ENCODE measurements around the gene CASQ1.

DNA sequence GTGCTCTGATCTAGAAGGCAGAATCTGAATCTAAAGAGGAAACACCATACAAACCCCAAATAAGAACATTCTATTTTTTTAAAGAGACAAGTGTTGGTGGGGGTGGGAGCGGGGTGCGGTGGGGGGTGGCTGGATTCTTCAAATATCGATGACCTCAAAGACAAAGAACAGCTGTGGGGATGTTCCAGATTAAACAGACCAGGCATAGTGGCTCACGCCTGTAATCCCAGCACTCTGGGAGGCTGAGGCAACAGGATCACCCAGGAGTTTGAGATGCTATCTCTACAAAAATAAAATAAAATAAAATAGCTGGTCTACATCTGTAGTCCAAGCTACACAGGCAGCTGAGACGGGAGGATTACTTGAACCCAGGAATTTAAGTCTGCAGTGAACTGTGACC lies 34.0 kb upstream of the CASQ1 start:
- TF ChIP-seq EZH2 (IDR thresholded peaks at IDR 0.05; ENCODE audit: borderline replicate concordance, low read depth, low read length, severe bottlenecking): no peak
- no peak for TF ChIP-seq MYC (IDR thresholded peaks at IDR 0.05; ENCODE audit: low read depth, low read length)
- no peak for TF ChIP-seq JUN (IDR thresholded peaks at IDR 0.05; ENCODE audit: borderline replicate concordance, insufficient read depth, insufficient read length, low read depth)
- TF ChIP-seq, protein P1, sequence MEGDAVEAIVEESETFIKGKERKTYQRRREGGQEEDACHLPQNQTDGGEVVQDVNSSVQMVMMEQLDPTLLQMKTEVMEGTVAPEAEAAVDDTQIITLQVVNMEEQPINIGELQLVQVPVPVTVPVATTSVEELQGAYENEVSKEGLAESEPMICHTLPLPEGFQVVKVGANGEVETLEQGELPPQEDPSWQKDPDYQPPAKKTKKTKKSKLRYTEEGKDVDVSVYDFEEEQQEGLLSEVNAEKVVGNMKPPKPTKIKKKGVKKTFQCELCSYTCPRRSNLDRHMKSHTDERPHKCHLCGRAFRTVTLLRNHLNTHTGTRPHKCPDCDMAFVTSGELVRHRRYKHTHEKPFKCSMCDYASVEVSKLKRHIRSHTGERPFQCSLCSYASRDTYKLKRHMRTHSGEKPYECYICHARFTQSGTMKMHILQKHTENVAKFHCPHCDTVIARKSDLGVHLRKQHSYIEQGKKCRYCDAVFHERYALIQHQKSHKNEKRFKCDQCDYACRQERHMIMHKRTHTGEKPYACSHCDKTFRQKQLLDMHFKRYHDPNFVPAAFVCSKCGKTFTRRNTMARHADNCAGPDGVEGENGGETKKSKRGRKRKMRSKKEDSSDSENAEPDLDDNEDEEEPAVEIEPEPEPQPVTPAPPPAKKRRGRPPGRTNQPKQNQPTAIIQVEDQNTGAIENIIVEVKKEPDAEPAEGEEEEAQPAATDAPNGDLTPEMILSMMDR (IDR thresholded peaks at IDR 0.05; ENCODE audit: extremely low read depth in 1 of 2, insufficient read depth in 1 of 2, low read depth in 1 of 2, low read length in 2 of 2): no peak
